Thyroid gland (tissue), 4 donors: ENCODE results near the gene HSPA4L. TPM values are rescaled to one million over a fixed set of nuclear protein-coding genes. Genes with fewer than 3 reads are reported as not detected.
A peak's percentile ranks its signal among the peaks of the same experiment; 100 is the strongest.

Source experiments
- DNase-seq, 2 donors: peaks; one replicate each; pipeline ENCODE4 v3.0.0-alpha.2; 2019
- H3K27ac ChIP-seq, 3 donors: fragments of 200-600 bp; sonication (generic); 1 replicate in 2 of 3; 2 replicates in 1 of 3; pipeline ENCODE4 v1.5.1; 2016 to 2019; ENCODE audit warnings: mild to moderate bottlenecking in 1 of 3, moderate library complexity in 1 of 3
- H3K27me3 ChIP-seq: fragments of 200-600 bp; sonication (generic); one replicate; pipeline ENCODE4 v1.5.1; 2019
- H3K36me3 ChIP-seq, 2 donors: fragments of 200-600 bp; sonication (generic); one replicate each; pipeline ENCODE4 v1.5.1; 2016 to 2019
- H3K4me1 ChIP-seq, 2 donors: fragments of 200-600 bp; sonication (generic); one replicate each; pipeline ENCODE4 v1.5.1; 2017 to 2019
- H3K4me3 ChIP-seq, 3 donors: fragments of 200-600 bp; sonication (generic); replicated peaks in 1 of 3; 1 replicate in 2 of 3; 2 replicates in 1 of 3; pipeline ENCODE4 v1.5.1; 2016; ENCODE audit warnings: mild to moderate bottlenecking in 1 of 3
- H3K9me3 ChIP-seq: fragments of 200-600 bp; sonication (generic); one replicate; pipeline ENCODE4 v1.5.1; 2017
- CTCF ChIP-seq, 6 experiments: fragments of 200-600 bp in 3 of 6; fragments of 450-650 bp in 3 of 6; sonication (generic) in 3 of 6; IDR thresholded peaks; one replicate each; pipeline ENCODE4 v1.5.1; 2016 to 2019; ENCODE audit warnings: antibody characterized with exemption in 6 of 6, mild to moderate bottlenecking in 2 of 6, inconsistent platforms in 1 of 6, moderate library complexity in 1 of 6
- POLR2A ChIP-seq, 2 donors: fragments of 450-650 bp; IDR thresholded peaks; one replicate each; pipeline ENCODE4 v1.6.1; 2017; ENCODE audit warnings: antibody characterized with exemption in 2 of 2, mild to moderate bottlenecking in 2 of 2, moderate library complexity in 1 of 2
- WGBS, 2 donors: methylation state at CpG; one replicate each; pipeline ENCODE4 v1.1.5; 2017; 5-methylcytosine and 5-hydroxymethylcytosine counted together
- intact Hi-C: fragments of 100-400 bp; cut with DNase I; formaldehyde crosslinking; loops from one replicate; pipeline ENCODE4 v1.15.1; 2023
- total RNA-seq, 4 donors: library from RNA; depleted of rRNA; stranded (reverse); fragments of >200 nt; gene quantifications; one replicate each; pipeline ENCODE4 v1.2.3, GENCODE V29; 2016

HSPA4L gene
- total RNA-seq, 4 donors from 2014 or later, result 1.7 to 7.8 (median 4.7) TPM

GRCh38 chr4:127868196-127868595 is 86.1 kb downstream of the HSPA4L start:
- whole genome bisulfite sequencing, 2 donors, result 93 to 95% methylated on average over 2 of the region's 2 CpGs
- intact Hi-C loops, result no loop called here
- TF ChIP-seq POLR2A (IDR thresholded peaks at IDR 0.05), result no peak
- TF ChIP-seq CTCF (IDR thresholded peaks at IDR 0.05), result no peak

GRCh38 chr4:127870281-127870680 is 88.2 kb downstream of the HSPA4L start:
- no peak for DNase-seq
- Histone ChIP-seq H3K27ac (peak overlapping the region in 2 of 3 donors; percentile 4 to 13), H3K4me1 (peaks cover 0 to 8% of the 10 kb centered on the region in 2 donors), H3K36me3 (no peaks in the 10 kb centered on the region), H3K4me3 (no peak overlapping the region), H3K27me3 (no peaks in the 10 kb centered on the region), H3K9me3 (no peaks in the 10 kb centered on the region)
- TF ChIP-seq POLR2A (IDR thresholded peaks at IDR 0.05) (no peak), CTCF (IDR thresholded peaks at IDR 0.05) (no peak)
- intact Hi-C loops, result no loop called here

More at GRCh38 chr4:127868196-127868595, 86.1 kb downstream of the HSPA4L start:
- H3K27me3 ChIP-seq, result no peaks in the 10 kb centered on the region
- no peak overlapping the region for H3K4me3 ChIP-seq
- H3K4me1 ChIP-seq, result peaks cover 0 to 8% of the 10 kb centered on the region in 2 donors
- H3K36me3 ChIP-seq, result no peaks in the 10 kb centered on the region
- H3K27ac ChIP-seq, result no peak overlapping the region
- DNase-seq, result no peak
- H3K9me3 ChIP-seq, result no peaks in the 10 kb centered on the region

GRCh38 chr4:127870688-127871087 is 88.6 kb downstream of the HSPA4L start:
- H3K4me1 ChIP-seq, result peaks cover 0 to 8% of the 10 kb centered on the region in 2 donors
- H3K9me3 ChIP-seq, result no peaks in the 10 kb centered on the region
- WGBS, 2 donors, result 29 to 43% methylated on average over 3 of the region's 3 CpGs
- H3K4me3 ChIP-seq, result no peak overlapping the region
- H3K27ac ChIP-seq, result peak overlapping the region in 2 of 3 donors; percentile 4 to 13
- intact Hi-C loops, result no loop called here
- no peaks in the 10 kb centered on the region for H3K27me3 ChIP-seq
- no peaks in the 10 kb centered on the region for H3K36me3 ChIP-seq
- DNase-seq, result peak; percentile 35 to 40
- no peak for TF ChIP-seq CTCF (IDR thresholded peaks at IDR 0.05)
- TF ChIP-seq POLR2A (IDR thresholded peaks at IDR 0.05), result no peak

- no peak overlapping the region for H3K27ac ChIP-seq
- H3K36me3 ChIP-seq, result no peaks in the 10 kb centered on the region
- H3K9me3 ChIP-seq, result no peaks in the 10 kb centered on the region
- intact Hi-C loops, result no loop called here
- H3K4me3 ChIP-seq, result no peak overlapping the region
- no peak for DNase-seq
- TF ChIP-seq POLR2A (IDR thresholded peaks at IDR 0.05), result no peak
- no peak for TF ChIP-seq CTCF (IDR thresholded peaks at IDR 0.05)
- peaks cover 0 to 5% of the 10 kb centered on the region in 2 donors for H3K4me1 ChIP-seq
- no peaks in the 10 kb centered on the region for H3K27me3 ChIP-seq
These were observed 93.7 kb downstream of the HSPA4L start for GRCh38 chr4:127875791-127876190.

GRCh38 chr4:127880763-127881562 is 98.8 kb downstream of the HSPA4L start, which contains the start of gene PLK4:
Gene PLK4, plus strand, starts transcription at chr4:127880893. Its CDS starts 242 bp downstream, at chr4:127881135.
- intact Hi-C loops, result no loop called here
- Histone ChIP-seq H3K4me3 (peak within 1 kb of the TSS; percentile 12 to 64 (median 52)), H3K9me3 (no peaks in the 10 kb centered on the region), H3K27ac (peak within 1 kb of the TSS; percentile 48 to 83 (median 50)), H3K27me3 (no peaks in the 10 kb centered on the region), H3K4me1 (peaks cover 0 to 6% of the 10 kb centered on the region in 2 donors), H3K36me3 (no peaks in the 10 kb centered on the region)
- 0 to 1% methylated on average over 25 to 45 of the region's 70 CpGs for WGBS, 2 donors
- DNase-seq, result peak; percentile 95 to 96
- TF ChIP-seq POLR2A (IDR thresholded peaks at IDR 0.05), result peak in 1 of 2 donors; percentile 74
- no peak for TF ChIP-seq CTCF (IDR thresholded peaks at IDR 0.05)
